ENCODE results near the gene CAMKK1. TPM values are rescaled to one million over a fixed set of nuclear protein-coding genes. Genes with fewer than 3 reads are reported as not detected.

The CAMKK1 gene
- total RNA-seq, 2 experiments from 2014 or later, result 6.7 to 6.9 TPM

- CTCF ChIA-PET, result interaction anchor here (0.6 to 1.3 kb wide), 4 partner anchors 26 to 253 kb away, joined by 3 to 5 read pairs (median 3); partner anchors contain the start of genes CYB5D2, NCBP3 and ZZEF1
- Mint-ChIP-seq H3K27ac (no peak overlapping the region), H3K36me3 (ENCODE audit: low read depth) (no peaks in the 10 kb centered on the region), H3K9me3 (no peaks in the 10 kb centered on the region), H3K4me1 (ENCODE audit: low read depth) (peaks cover 43% of the 10 kb centered on the region), H3K4me3 (no peak overlapping the region), H3K27me3 (no peaks in the 10 kb centered on the region)
- intact Hi-C loops (cut with micrococcal nuclease), result no loop called here
- no peak for TF ChIP-seq CTCF (IDR thresholded peaks at IDR 0.05)
- no peak for ATAC-seq
- POLR2A ChIA-PET, result interaction anchor here (0.7 to 1.6 kb wide), 3 partner anchors 10 to 253 kb away, joined by 3 to 4 read pairs (median 3); partner anchors contain the start of genes CYB5D2 and P2RX1
- peak; percentile 51 for DNase-seq
These were observed 2.6 kb downstream of the CAMKK1 start for GRCh38 chr17:3890082-3890877.

DNA sequence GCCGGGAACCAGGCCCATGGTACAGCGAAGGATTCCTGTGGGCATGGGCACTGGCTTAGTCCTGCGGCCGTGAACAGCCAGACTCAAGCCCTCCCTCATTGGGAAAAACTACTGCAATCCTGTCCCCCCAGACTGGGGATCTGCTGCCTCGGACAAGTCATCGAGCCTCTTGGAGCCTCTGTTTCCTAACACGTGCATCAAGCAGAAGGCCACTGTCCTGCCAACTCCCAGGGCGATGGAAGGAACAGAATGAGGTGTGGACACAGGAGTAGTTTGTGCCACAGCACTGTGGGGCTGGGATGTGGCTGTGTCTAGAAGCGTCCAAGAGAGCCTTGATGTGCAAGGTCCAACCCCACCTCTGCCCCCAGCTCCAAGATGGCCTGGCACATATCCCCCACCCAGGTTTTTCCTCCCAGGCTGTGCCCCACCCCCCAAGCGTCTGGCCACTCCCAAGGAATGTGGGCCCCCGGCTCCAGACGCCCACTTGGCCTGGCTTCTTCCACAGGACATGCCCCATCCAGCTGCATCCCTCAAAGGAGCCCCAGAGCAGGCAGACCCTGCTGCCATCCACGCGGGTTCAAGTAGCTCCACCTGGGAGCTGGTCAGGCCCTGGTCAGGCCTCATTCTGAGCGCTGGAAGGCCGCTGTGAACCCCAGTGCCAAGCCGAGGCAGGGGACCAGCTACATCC is 3.4 kb downstream of the CAMKK1 start:
- intact Hi-C loops (cut with micrococcal nuclease), result no loop called here
- peaks cover 43% of the 10 kb centered on the region for H3K4me1 Mint-ChIP-seq (ENCODE audit: low read depth)
- no peaks in the 10 kb centered on the region for H3K9me3 Mint-ChIP-seq
- ChIA-PET CTCF (interaction anchor here (0.9 to 1.3 kb wide), 4 partner anchors 25 to 116 kb away, joined by 3 to 5 read pairs (median 4); partner anchors contain the start of gene NCBP3), POLR2A (interaction anchor here (1.6 kb wide), 1 partner anchor 27 kb away, joined by 3 read pairs; the partner anchor contains the start of gene P2RX1)
- DNase-seq, result no peak
- no peaks in the 10 kb centered on the region for H3K36me3 Mint-ChIP-seq (ENCODE audit: low read depth)
- no peak overlapping the region for H3K4me3 Mint-ChIP-seq
- no peak for TF ChIP-seq CTCF (IDR thresholded peaks at IDR 0.05)
- no peaks in the 10 kb centered on the region for H3K27me3 Mint-ChIP-seq
- ATAC-seq, result no peak
- no peak overlapping the region for H3K27ac Mint-ChIP-seq

DNA sequence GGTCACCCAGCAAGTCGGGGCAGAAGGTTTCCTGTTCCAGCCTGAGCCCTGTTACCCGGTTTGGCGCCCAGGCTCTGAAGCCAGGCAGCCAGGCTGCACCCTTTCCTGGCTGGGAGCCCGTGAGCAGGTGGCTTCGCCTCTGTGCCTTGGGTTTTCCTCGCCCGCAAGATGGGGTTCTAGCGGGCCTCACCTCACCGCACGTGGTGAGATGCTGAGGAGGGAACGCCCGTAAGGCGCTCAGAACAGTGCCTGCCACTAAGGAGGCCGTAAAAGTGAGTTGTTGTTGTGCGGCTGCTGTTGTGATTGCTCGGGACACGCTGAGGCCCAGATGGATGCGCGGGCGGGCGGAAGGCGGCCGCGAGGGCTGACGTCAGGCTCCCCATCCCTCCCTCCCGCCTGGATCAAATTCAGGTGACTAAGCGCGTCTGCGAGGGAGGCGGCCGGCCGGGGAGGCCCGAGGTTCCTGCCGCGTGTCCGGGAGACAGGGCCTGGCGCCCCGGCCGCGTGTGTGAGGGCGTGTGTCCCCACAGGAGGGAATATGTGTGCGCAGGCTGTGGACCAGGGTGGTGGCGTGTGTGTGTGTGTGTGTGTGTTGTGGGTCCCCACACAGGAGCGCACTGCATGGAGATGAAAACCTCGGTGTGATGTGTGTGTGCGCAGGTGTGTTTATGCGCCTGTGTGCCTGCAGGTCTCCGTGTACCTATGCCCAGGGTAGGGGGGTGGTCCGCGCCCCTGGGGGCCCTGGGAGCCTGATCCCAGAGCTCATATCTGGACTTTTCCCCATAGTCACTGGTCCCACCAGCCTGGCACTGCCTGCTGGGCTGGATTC is 4.3 kb downstream of the CAMKK1 start:
- intact Hi-C loops (cut with micrococcal nuclease), result no loop called here
- ATAC-seq, result no peak
- CTCF ChIA-PET, result interaction anchor here (0.9 to 1.4 kb wide), 3 partner anchors 24 to 151 kb away, joined by 3 to 5 read pairs (median 4); no protein-coding TSS in a partner anchor
- DNase-seq, result no peak
- Mint-ChIP-seq H3K9me3 (no peaks in the 10 kb centered on the region), H3K36me3 (ENCODE audit: low read depth) (no peaks in the 10 kb centered on the region), H3K4me3 (no peak overlapping the region), H3K27me3 (no peaks in the 10 kb centered on the region), H3K27ac (no peak overlapping the region), H3K4me1 (ENCODE audit: low read depth) (peaks cover 34% of the 10 kb centered on the region)
- POLR2A ChIA-PET, result interaction anchor here (1.6 kb wide), 1 partner anchor 28 kb away, joined by 3 read pairs; the partner anchor contains the start of gene P2RX1
- no peak for TF ChIP-seq CTCF (IDR thresholded peaks at IDR 0.05)

DNA sequence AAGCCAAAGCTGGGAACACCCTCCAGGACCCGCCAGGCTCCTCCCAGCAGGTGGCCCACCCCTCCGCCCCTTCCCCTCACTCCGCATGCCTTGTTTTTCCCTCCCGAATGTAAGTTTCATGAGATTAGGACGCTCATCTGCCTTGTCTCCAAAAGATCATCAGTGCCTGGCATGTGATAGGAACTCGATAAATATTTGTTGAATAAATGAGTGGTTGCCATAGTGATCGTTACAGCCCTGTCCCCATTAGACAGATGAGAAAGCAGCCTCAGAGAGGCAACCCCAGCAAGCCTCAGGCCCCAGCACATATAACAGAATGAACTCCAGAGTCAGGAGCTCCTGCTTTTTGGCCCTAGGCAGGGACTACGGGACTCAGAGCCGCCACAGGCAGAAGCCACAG is 5.0 kb downstream of the CAMKK1 start:
- no peak overlapping the region for H3K4me3 Mint-ChIP-seq
- DNase-seq (no peak), ATAC-seq (no peak)
- H3K4me1 Mint-ChIP-seq (ENCODE audit: low read depth), result peaks cover 31% of the 10 kb centered on the region
- no peak for TF ChIP-seq CTCF (IDR thresholded peaks at IDR 0.05)
- no peaks in the 10 kb centered on the region for H3K27me3 Mint-ChIP-seq
- ChIA-PET POLR2A (no interaction called here), CTCF (interaction anchor here (0.9 to 1.4 kb wide), 2 partner anchors 23 to 150 kb away, joined by 3 to 5 read pairs; no protein-coding TSS in a partner anchor)
- H3K36me3 Mint-ChIP-seq (ENCODE audit: low read depth), result no peaks in the 10 kb centered on the region
- intact Hi-C loops (cut with micrococcal nuclease), result no loop called here
- H3K9me3 Mint-ChIP-seq, result no peaks in the 10 kb centered on the region
- no peak overlapping the region for H3K27ac Mint-ChIP-seq

Data from activated CD8-positive, alpha-beta T cell treated with anti-CD3 and anti-CD28 coated beads for 36 hours (primary cell).